A549 (cell line): Measurements from ENCODE around the gene PIKFYVE.

ENCODE experiments used
- ZC3H11A ChIP-seq: fragments of 450-650 bp; IDR thresholded peaks from 2 replicates; pipeline ENCODE4 v1.6.1; 2014; ENCODE audit warnings: antibody characterized with exemption, mild to moderate bottlenecking
- ZNF302 ChIP-seq: fragments of 250-450 bp; sonication (Bioruptor Pico); IDR thresholded peaks from 2 replicates; pipeline ENCODE4 v1.9.0; 2021; ENCODE audit warnings: inconsistent platforms, mild to moderate bottlenecking, moderate library complexity
- TF ChIP-seq, protein P1 (sequence below): fragments of >200 bp; sonication (Bioruptor Twin); formaldehyde crosslinking; IDR thresholded peaks from 3 replicates; pipeline ENCODE4 v1.5.1; 2016
- TF ChIP-seq, protein P2 (sequence below): fragments of 200-600 bp; sonication (generic); IDR thresholded peaks from 2 replicates; pipeline ENCODE4 v1.6.1; 2016; ENCODE audit warnings: antibody characterized with exemption, mild to moderate bottlenecking, moderate library complexity

DNA sequence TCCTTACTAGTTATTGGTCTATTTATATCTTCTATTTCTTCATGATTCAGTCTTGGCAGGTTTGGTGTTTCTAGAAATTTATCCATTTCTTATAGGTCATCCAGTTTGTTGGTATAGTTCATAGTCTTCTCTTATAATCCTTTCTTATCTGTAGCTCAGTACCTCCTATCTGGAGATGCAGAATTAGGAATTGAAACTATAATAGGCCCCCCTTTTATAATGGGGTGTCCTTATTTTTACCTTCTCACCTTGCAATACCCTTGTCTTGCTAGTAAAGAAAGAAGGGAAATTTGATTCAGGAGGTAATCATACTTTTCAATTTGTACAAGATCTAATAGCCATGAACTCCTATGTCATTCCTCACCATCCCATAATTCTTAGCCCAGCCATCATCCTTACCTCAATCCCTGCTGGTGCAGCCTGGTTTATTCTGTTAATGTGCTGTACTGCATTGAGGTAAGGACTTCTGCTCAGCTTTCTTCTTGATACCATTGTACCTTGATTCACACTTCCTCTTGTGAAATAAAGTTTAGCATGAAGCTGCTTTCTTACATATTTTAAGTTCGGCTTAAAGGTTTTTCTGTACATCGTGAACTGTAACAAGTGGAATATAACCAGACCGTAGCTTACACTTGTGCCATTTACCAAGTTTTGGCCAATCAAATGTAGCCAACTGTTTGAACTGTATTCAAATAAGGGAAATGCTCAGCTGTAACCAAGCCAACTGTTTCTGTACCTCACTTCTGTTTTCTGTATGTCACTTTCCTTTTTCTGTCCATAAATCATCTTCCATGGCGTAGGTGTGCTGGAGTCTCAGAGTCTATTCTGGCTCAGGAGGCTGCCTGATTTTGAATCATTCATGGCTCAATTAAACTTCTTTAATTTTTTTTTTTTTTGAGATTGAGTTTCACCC lies 100.4 kb downstream of the PIKFYVE start:
- no peak for TF ChIP-seq ZNF302
- TF ChIP-seq, protein P1, sequence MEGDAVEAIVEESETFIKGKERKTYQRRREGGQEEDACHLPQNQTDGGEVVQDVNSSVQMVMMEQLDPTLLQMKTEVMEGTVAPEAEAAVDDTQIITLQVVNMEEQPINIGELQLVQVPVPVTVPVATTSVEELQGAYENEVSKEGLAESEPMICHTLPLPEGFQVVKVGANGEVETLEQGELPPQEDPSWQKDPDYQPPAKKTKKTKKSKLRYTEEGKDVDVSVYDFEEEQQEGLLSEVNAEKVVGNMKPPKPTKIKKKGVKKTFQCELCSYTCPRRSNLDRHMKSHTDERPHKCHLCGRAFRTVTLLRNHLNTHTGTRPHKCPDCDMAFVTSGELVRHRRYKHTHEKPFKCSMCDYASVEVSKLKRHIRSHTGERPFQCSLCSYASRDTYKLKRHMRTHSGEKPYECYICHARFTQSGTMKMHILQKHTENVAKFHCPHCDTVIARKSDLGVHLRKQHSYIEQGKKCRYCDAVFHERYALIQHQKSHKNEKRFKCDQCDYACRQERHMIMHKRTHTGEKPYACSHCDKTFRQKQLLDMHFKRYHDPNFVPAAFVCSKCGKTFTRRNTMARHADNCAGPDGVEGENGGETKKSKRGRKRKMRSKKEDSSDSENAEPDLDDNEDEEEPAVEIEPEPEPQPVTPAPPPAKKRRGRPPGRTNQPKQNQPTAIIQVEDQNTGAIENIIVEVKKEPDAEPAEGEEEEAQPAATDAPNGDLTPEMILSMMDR: no peak
- TF ChIP-seq, protein P2, sequence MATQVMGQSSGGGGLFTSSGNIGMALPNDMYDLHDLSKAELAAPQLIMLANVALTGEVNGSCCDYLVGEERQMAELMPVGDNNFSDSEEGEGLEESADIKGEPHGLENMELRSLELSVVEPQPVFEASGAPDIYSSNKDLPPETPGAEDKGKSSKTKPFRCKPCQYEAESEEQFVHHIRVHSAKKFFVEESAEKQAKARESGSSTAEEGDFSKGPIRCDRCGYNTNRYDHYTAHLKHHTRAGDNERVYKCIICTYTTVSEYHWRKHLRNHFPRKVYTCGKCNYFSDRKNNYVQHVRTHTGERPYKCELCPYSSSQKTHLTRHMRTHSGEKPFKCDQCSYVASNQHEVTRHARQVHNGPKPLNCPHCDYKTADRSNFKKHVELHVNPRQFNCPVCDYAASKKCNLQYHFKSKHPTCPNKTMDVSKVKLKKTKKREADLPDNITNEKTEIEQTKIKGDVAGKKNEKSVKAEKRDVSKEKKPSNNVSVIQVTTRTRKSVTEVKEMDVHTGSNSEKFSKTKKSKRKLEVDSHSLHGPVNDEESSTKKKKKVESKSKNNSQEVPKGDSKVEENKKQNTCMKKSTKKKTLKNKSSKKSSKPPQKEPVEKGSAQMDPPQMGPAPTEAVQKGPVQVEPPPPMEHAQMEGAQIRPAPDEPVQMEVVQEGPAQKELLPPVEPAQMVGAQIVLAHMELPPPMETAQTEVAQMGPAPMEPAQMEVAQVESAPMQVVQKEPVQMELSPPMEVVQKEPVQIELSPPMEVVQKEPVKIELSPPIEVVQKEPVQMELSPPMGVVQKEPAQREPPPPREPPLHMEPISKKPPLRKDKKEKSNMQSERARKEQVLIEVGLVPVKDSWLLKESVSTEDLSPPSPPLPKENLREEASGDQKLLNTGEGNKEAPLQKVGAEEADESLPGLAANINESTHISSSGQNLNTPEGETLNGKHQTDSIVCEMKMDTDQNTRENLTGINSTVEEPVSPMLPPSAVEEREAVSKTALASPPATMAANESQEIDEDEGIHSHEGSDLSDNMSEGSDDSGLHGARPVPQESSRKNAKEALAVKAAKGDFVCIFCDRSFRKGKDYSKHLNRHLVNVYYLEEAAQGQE: no peak
- TF ChIP-seq ZC3H11A: no peak
